ENCODE data around the gene NTN1. TPM values are rescaled to one million over a fixed set of nuclear protein-coding genes. Genes with fewer than 3 reads are reported as not detected.

Gene NTN1
- total RNA-seq, 1 experiment from 2014 or later, result 4.2 TPM

DNA sequence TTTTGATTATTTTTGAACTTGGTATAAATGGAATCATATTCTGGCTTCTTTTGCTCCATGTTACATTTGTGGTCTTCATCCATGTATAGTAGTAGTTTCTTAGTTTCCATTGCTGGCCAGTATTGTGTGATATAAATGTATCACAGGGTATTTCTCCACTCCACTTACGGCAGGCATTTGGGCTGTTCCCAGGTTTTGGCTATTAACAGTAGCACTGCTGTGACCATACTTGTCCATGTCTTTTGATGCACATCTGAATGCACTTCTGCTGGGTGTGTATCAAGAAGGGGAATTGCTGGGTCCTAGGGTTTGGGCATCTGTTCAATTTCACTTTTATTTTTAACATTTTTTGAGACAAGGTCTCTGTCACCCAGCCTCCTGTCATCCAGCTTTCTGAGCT is 13.9 kb downstream of the NTN1 start:
- BruUV-seq (replicated peaks), result no TSS peak
- H2AFZ ChIP-seq (ENCODE audit: low read depth, low read length, poor library complexity, severe bottlenecking), result no peak overlapping the region
- CTCF ChIA-PET, result no interaction called here
- no peak overlapping the region for H3K9ac ChIP-seq (ENCODE audit: low read length)
- H3K4me3 ChIP-seq (replicated peaks in 1 of 2; ENCODE audit: low read depth in 1 of 2, low read length in 2 of 2), result no peak overlapping the region
- no peak overlapping the region for H3K27ac ChIP-seq (ENCODE audit: low read depth, low read length)
- no peak overlapping the region for H3K4me2 ChIP-seq (ENCODE audit: low read length)
- no peak for TF ChIP-seq POLR2A (IDR thresholded peaks at IDR 0.05; ENCODE audit: borderline replicate concordance, extremely low read depth, insufficient read depth, insufficient read length)
- TF ChIP-seq CEBPB (IDR thresholded peaks at IDR 0.05; ENCODE audit: low read depth), result no peak
- TF ChIP-seq ZFX (IDR thresholded peaks at IDR 0.05), result no peak
- no peak for TF ChIP-seq YY1 (IDR thresholded peaks at IDR 0.05; ENCODE audit: extremely low read depth, insufficient replicate concordance, low read depth, low read length)
- no peak for TF ChIP-seq POLR2AphosphoS5 (IDR thresholded peaks at IDR 0.05; ENCODE audit: low read depth, low read length)
- TF ChIP-seq FOSL1 (IDR thresholded peaks at IDR 0.05; ENCODE audit: low read depth), result no peak
- TF ChIP-seq RAD21 (IDR thresholded peaks at IDR 0.05; ENCODE audit: low read depth), result no peak
- TF ChIP-seq, protein P1, sequence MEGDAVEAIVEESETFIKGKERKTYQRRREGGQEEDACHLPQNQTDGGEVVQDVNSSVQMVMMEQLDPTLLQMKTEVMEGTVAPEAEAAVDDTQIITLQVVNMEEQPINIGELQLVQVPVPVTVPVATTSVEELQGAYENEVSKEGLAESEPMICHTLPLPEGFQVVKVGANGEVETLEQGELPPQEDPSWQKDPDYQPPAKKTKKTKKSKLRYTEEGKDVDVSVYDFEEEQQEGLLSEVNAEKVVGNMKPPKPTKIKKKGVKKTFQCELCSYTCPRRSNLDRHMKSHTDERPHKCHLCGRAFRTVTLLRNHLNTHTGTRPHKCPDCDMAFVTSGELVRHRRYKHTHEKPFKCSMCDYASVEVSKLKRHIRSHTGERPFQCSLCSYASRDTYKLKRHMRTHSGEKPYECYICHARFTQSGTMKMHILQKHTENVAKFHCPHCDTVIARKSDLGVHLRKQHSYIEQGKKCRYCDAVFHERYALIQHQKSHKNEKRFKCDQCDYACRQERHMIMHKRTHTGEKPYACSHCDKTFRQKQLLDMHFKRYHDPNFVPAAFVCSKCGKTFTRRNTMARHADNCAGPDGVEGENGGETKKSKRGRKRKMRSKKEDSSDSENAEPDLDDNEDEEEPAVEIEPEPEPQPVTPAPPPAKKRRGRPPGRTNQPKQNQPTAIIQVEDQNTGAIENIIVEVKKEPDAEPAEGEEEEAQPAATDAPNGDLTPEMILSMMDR (IDR thresholded peaks at IDR 0.05 in 2 of 3, conservative IDR thresholded peaks at IDR 0.05 in 1 of 3; ENCODE audit: borderline replicate concordance in 1 of 3, insufficient read depth in 1 of 3, low read depth in 2 of 3, low read length in 2 of 3), result no peak
- no peak for TF ChIP-seq EGR1 (IDR thresholded peaks at IDR 0.05; ENCODE audit: low read depth)
- TF ChIP-seq CBX3 (IDR thresholded peaks at IDR 0.05; ENCODE audit: low read depth), result no peak
- no peak for TF ChIP-seq SRF (IDR thresholded peaks at IDR 0.05; ENCODE audit: low read depth)
- TF ChIP-seq SIN3A (IDR thresholded peaks at IDR 0.05; ENCODE audit: low read depth), result no peak
- TF ChIP-seq ZNF274 (IDR thresholded peaks at IDR 0.05; ENCODE audit: low read depth, low read length), result no peak
- TF ChIP-seq, protein P2, sequence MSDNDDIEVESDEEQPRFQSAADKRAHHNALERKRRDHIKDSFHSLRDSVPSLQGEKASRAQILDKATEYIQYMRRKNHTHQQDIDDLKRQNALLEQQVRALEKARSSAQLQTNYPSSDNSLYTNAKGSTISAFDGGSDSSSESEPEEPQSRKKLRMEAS (IDR thresholded peaks at IDR 0.05), result no peak
- TF ChIP-seq ELF1 (IDR thresholded peaks at IDR 0.05; ENCODE audit: borderline replicate concordance, low read depth), result no peak
- TF ChIP-seq EZH2phosphoT487 (IDR thresholded peaks at IDR 0.05; ENCODE audit: borderline replicate concordance), result no peak
- TF ChIP-seq SP1 (IDR thresholded peaks at IDR 0.05; ENCODE audit: low read depth), result no peak
- no peak for TF ChIP-seq EZH2 (IDR thresholded peaks at IDR 0.05)
- TF ChIP-seq, protein P3, sequence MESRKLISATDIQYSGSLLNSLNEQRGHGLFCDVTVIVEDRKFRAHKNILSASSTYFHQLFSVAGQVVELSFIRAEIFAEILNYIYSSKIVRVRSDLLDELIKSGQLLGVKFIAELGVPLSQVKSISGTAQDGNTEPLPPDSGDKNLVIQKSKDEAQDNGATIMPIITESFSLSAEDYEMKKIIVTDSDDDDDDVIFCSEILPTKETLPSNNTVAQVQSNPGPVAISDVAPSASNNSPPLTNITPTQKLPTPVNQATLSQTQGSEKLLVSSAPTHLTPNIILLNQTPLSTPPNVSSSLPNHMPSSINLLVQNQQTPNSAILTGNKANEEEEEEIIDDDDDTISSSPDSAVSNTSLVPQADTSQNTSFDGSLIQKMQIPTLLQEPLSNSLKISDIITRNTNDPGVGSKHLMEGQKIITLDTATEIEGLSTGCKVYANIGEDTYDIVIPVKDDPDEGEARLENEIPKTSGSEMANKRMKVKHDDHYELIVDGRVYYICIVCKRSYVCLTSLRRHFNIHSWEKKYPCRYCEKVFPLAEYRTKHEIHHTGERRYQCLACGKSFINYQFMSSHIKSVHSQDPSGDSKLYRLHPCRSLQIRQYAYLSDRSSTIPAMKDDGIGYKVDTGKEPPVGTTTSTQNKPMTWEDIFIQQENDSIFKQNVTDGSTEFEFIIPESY (IDR thresholded peaks at IDR 0.05; ENCODE audit: extremely low read depth, insufficient replicate concordance, low read length), result no peak
- TF ChIP-seq TCF7L2 (IDR thresholded peaks at IDR 0.05; ENCODE audit: borderline replicate concordance, extremely low read depth, insufficient read depth, insufficient read length), result no peak
- H3K9me2 ChIP-seq (ENCODE audit: insufficient read depth), result no peaks in the 10 kb centered on the region
- no peaks in the 10 kb centered on the region for H4K20me1 ChIP-seq (ENCODE audit: insufficient read depth)
- POLR2A ChIA-PET, result no interaction called here
- no peak for ATAC-seq
- no peak for DNase-seq (ENCODE audit: low read depth, low spot score)
- no peaks in the 10 kb centered on the region for H3K79me2 ChIP-seq (ENCODE audit: insufficient read depth, low read length)
- no peaks in the 10 kb centered on the region for H3K36me3 ChIP-seq (ENCODE audit: control insufficient read depth in 1 of 2, insufficient read depth in 2 of 2, low read length in 2 of 2)
- intact Hi-C loops (cut with micrococcal nuclease), result no loop called here
- RAD21 ChIA-PET (ENCODE audit: low non-redundant PET in 1 of 2, low total read pairs in 2 of 2, uncharacterized antibody in 2 of 2, unreplicated experiment in 2 of 2), result no interaction called here
- no peaks in the 10 kb centered on the region for H3K27me3 ChIP-seq (ENCODE audit: insufficient read depth, low read length)
- H3K9me3 ChIP-seq (ENCODE audit: control insufficient read depth in 1 of 2, insufficient read depth in 1 of 2, low read depth in 1 of 2, low read length in 2 of 2), result no peaks in the 10 kb centered on the region
- H3K4me1 ChIP-seq (ENCODE audit: control insufficient read depth in 1 of 2, insufficient read depth in 2 of 2, low read length in 2 of 2), result peaks cover 7 to 11% of the 10 kb centered on the region in 2 experiments; a peak in 3 of 4 replicates

Measured in HCT116 (cell line).